ENCODE results near the gene OSER1. TPM values are rescaled to one million over a fixed set of nuclear protein-coding genes. Genes with fewer than 3 reads are reported as not detected.
A peak's percentile ranks its signal among the peaks of the same experiment; 100 is the strongest.
"Not testable (repeated sequence)": the region's sequence is repeated elsewhere in the genome, so short reads cannot be mapped to it uniquely, and the experiment has no call there.

OSER1 gene
- total RNA-seq, 1 experiment from 2014 or later: 24.3 TPM

DNA sequence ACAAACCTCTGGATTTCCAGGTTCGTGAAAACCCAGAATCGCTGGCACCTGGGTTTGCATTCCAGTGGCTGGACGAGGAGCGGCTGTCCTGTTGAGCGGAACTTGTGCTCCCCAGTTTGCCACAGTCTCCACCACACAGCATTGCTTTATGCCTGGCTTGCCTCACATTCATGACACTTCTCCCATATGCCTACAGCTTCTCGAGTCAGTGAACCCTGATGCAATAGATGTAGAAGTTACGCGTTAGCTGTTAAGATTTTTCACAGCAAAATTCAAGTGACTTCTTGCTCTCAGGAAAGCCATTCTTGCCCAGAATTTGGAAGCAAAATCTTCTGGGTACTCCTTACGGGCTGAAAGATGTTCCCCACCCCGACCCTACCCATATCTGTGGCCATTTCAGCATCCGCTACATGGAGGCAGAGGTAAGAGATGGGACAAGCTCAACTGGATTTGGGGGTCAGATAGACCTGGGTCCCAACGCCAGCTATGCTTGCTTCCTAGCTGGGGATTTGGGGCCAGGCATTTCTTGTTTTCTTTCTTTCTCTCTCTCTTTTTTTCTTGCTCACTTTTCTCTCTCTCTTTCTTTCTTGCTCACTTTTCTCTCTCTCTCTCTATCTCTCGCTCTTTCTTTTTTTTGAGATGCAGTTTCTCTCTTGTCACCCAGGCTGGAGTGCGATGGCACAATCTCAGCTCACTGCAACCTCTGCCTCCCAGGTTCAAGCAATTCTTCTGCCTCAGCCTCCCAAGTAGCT, 24.2 kb upstream of the OSER1 start:
- ChIA-PET CTCF (interaction anchor here (0.6 to 2.1 kb wide), 5 partner anchors 13 to 299 kb away, joined by 3 to 6 read pairs (median 4); partner anchors contain the start of gene GDAP1L1), POLR2A (interaction anchor here (1.0 kb wide), 1 partner anchor 12 kb away, joined by 3 read pairs; no protein-coding TSS in a partner anchor)
- peaks cover 10% of the 10 kb centered on the region for H3K9me3 Mint-ChIP-seq

DNA sequence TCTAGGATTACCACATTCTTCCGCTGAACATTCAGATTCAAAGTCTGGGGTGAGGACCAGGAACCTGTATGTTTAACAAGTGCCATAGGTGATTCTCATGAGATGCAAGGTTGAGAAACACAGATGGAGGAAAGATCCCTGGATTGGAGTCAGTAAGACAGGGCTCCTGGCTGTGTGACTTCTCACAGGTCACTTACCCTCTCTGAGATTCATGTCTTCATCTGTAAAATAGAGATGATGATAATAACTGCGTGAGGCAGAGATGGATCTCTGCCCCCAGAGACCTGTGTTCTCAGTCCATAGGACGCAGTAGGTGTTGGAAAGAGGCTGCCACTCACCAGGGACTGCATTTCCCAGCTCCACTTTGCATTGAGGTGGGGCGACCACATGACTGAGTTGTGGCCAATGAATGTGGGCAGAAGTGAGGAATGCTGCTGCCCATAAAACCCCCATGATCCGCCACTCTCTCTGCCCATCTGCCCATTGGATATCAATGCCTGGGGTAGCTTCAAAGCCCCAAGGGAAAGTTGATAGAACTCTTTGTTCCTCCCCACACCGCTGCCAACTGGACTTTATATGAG, 23.0 kb upstream of the OSER1 start:
- DNase-seq (ENCODE audit: low spot score): no peak
- ChIA-PET POLR2A (interaction anchor here (1.3 kb wide), 1 partner anchor 23 kb away, joined by 3 read pairs; the partner anchor contains the start of gene OSER1), CTCF (interaction anchor here (1.2 to 6.2 kb wide), 4 partner anchors 10 to 155 kb away, joined by 3 to 45 read pairs (median 10); no protein-coding TSS in a partner anchor)
- Mint-ChIP-seq H3K27ac (no peak overlapping the region), H3K36me3 (no peaks in the 10 kb centered on the region), H3K9me3 (peaks cover 1% of the 10 kb centered on the region), H3K4me3 (no peak overlapping the region), H3K4me1 (peaks cover 15% of the 10 kb centered on the region), H3K27me3 (ENCODE audit: low read depth) (no peaks in the 10 kb centered on the region)
- TF ChIP-seq NFYB (CRISPR knock-in tag; conservative IDR thresholded peaks at IDR 0.05; ENCODE audit: low read depth) (peak; percentile 48; the same call in 1 of the 2 replicates), CBFB (CRISPR knock-in tag; IDR thresholded peaks at IDR 0.05; ENCODE audit: low read depth) (no peak)
- TF ChIP-seq, protein P1, sequence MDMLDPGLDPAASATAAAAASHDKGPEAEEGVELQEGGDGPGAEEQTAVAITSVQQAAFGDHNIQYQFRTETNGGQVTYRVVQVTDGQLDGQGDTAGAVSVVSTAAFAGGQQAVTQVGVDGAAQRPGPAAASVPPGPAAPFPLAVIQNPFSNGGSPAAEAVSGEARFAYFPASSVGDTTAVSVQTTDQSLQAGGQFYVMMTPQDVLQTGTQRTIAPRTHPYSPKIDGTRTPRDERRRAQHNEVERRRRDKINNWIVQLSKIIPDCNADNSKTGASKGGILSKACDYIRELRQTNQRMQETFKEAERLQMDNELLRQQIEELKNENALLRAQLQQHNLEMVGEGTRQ (CRISPR knock-in tag; IDR thresholded peaks at IDR 0.05): peak; percentile 85
- TF ChIP-seq, protein P2, sequence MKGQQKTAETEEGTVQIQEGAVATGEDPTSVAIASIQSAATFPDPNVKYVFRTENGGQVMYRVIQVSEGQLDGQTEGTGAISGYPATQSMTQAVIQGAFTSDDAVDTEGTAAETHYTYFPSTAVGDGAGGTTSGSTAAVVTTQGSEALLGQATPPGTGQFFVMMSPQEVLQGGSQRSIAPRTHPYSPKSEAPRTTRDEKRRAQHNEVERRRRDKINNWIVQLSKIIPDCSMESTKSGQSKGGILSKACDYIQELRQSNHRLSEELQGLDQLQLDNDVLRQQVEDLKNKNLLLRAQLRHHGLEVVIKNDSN (CRISPR knock-in tag; IDR thresholded peaks at IDR 0.05): peak; percentile 50; the same call in 1 of the 2 replicates
- ATAC-seq: peak; percentile 46

More for the DNA sequence above, 24.2 kb upstream of the OSER1 start:
- Mint-ChIP-seq H3K4me3 (no peak overlapping the region), H3K27me3 (ENCODE audit: low read depth) (no peaks in the 10 kb centered on the region), H3K4me1 (peaks cover 11% of the 10 kb centered on the region), H3K36me3 (no peaks in the 10 kb centered on the region), H3K27ac (no peak overlapping the region)
- no peak for DNase-seq (ENCODE audit: low spot score)
- no peak for ATAC-seq
- TF ChIP-seq FOXP1 (CRISPR knock-in tag; IDR thresholded peaks at IDR 0.05; ENCODE audit: borderline replicate concordance) (no peak), GABPB1 (CRISPR knock-in tag; IDR thresholded peaks at IDR 0.05) (peak; percentile 97), GRHL2 (CRISPR knock-in tag; IDR thresholded peaks at IDR 0.05; ENCODE audit: insufficient replicate concordance, severe bottlenecking) (no peak)

DNA sequence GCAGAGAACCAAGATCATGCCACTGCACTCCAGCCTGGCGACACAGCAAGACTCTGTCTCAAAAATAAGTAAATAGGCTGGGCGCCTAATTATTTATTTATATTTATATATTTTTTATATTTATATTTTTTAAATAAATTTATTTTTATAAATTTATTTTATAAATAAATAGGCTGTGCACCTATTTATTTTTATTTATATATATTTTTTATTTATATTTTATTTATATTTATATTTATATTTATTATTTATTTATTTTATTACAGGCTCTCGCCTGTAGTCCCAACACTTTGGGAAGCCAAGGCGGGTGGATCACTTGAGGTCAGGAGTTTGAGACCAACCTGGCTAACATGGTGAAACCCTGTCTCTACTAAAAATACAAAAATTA, 21.9 kb upstream of the OSER1 start:
- not testable (repeated sequence) for H3K9me3 Mint-ChIP-seq; DNase-seq (ENCODE audit: low spot score); H3K36me3 Mint-ChIP-seq; H3K27ac Mint-ChIP-seq; ATAC-seq; H3K4me3 Mint-ChIP-seq; H3K27me3 Mint-ChIP-seq (ENCODE audit: low read depth)
- POLR2A ChIA-PET: interaction anchor here (1.3 kb wide), 1 partner anchor 22 kb away, joined by 3 read pairs; the partner anchor contains the start of gene OSER1
- CTCF ChIA-PET: interaction anchor here (1.1 to 6.2 kb wide), 7 partner anchors 9 to 156 kb away, joined by 3 to 45 read pairs (median 9); partner anchors contain the start of gene FITM2
- peak; percentile 99 for TF ChIP-seq HMGA2 (CRISPR knock-in tag; IDR thresholded peaks at IDR 0.05)
- H3K4me1 Mint-ChIP-seq: peaks cover 19% of the 10 kb centered on the region

DNA sequence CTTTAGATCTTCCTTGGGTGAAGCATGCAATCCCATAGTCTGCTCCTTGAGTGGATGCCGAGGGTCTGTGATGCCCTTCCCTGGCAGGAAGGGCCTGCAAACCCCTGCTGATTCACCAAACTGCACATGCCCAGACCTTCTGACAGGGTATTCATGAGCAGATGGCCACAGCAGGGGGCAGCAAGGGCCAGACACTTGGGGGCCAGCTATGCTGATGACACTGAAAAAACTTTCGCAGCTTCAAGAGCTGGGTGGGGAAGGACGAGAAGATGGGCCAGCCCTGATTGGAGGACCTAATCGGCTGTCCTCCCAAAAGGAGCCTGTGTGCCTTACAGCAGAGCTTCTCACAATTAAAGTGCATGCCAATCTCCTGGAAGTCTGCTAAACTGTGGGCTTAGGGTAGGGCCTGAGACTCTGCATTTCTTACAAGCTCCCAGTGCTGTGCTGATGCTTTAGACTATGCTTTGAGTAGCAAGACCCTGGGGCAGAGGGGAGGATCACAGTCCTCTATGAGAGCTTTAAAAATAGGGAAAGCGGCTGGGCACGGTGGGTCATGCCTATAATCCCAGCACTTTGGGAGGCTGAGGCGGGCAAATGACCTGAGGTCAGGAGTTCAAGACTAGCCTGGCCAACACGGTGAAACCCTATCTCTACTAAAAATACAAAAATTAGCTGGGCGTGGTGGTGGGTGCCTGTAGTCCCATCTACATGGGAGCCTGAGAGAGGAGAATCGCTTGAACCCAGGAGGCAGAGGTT, 21.3 kb upstream of the OSER1 start:
- POLR2A ChIA-PET: no interaction called here

More for the DNA sequence above, 21.3 kb upstream of the OSER1 start:
- Mint-ChIP-seq H3K9me3 (no peaks in the 10 kb centered on the region), H3K27ac (peak overlapping the region; percentile 79; the same call in 1 of the 2 replicates), H3K36me3 (no peaks in the 10 kb centered on the region), H3K27me3 (ENCODE audit: low read depth) (no peaks in the 10 kb centered on the region), H3K4me1 (peaks cover 19% of the 10 kb centered on the region), H3K4me3 (no peak overlapping the region)
- DNase-seq (ENCODE audit: low spot score) (peak; percentile 46), ATAC-seq (peak; percentile 75)
- peak; percentile 71 for TF ChIP-seq ZNF423 (CRISPR knock-in tag; IDR thresholded peaks at IDR 0.05)
- TF ChIP-seq, protein P3, sequence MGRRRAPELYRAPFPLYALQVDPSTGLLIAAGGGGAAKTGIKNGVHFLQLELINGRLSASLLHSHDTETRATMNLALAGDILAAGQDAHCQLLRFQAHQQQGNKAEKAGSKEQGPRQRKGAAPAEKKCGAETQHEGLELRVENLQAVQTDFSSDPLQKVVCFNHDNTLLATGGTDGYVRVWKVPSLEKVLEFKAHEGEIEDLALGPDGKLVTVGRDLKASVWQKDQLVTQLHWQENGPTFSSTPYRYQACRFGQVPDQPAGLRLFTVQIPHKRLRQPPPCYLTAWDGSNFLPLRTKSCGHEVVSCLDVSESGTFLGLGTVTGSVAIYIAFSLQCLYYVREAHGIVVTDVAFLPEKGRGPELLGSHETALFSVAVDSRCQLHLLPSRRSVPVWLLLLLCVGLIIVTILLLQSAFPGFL (CRISPR knock-in tag; IDR thresholded peaks at IDR 0.05; ENCODE audit: borderline replicate concordance): no peak
- CTCF ChIA-PET: interaction anchor here (0.5 to 6.2 kb wide), 7 partner anchors 9 to 156 kb away, joined by 3 to 45 read pairs (median 5); partner anchors contain the start of gene FITM2
